Measurements from ENCODE around the gene DNAH14. TPM values are rescaled to one million over a fixed set of nuclear protein-coding genes. Genes with fewer than 3 reads are reported as not detected.
"Not testable (repeated sequence)": the region's sequence is repeated elsewhere in the genome, so short reads cannot be mapped to it uniquely, and the experiment has no call there.

DNAH14 gene
- total and polyA plus RNA-seq, 2 of the 13 experiments (the other 11 are each of a cell fraction or from before 2014, with no cell fraction given): 4.5 to 27.5 TPM

DNA sequence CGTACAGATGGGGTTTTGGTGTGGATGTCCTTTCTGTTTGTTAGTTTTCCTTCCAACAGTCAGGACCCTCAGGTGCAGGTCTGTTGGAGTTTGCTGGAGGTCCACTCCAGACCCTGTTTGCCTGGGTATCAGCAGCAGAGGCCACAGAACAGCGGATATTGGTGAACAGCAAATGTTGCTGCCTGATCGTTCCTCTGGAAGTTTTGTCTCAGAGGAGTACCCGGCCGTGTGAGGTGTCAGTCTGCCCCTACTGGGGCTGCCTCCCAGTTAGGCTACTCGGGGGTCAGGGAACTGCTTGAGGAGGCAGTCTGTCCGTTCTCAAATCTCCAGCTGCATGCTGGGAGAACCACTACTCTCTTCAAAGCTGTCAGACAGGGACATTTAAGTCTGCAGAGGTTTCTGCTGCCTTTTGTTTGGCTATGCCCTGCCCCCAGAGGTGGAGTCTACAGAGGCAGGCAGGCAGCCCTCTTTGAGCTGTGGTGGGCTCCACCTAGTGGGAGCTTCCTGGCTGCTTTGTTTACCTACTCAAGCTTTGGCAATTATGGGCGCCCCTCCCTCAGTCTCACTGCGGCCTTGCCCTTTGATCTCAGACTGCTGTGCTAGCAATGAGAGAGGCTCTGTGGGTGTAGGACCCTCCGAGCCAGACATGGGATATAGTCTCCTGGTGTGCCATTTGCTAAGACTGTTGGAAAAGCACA, 16.3 kb downstream of the DNAH14 start (continued):
- TF ChIP-seq ZNF816 (CRISPR knock-in tag; IDR thresholded peaks at IDR 0.05; ENCODE audit: borderline replicate concordance): peak; percentile 39; the same call in 1 of the 2 replicates
- TF ChIP-seq HMG20A (CRISPR knock-in tag; IDR thresholded peaks at IDR 0.05; ENCODE audit: borderline replicate concordance): peak; percentile 45; the same call in 1 of the 2 replicates
- peak; percentile 33; the same call in 1 of the 2 replicates for TF ChIP-seq TGIF2 (CRISPR knock-in tag; IDR thresholded peaks at IDR 0.05)
- not testable (repeated sequence) for TF ChIP-seq FOXP1 (IDR thresholded peaks at IDR 0.05); EP300 (CRISPR knock-in tag; IDR thresholded peaks at IDR 0.05; ENCODE audit: borderline replicate concordance)
- TF ChIP-seq FOXP1 (CRISPR knock-in tag; IDR thresholded peaks at IDR 0.05): peak; percentile 80
- 0 out of 2 replicates have a peak, but pooled peaks have one; percentile 46 for TF ChIP-seq YEATS4 (CRISPR knock-in tag; IDR thresholded peaks at IDR 0.05; ENCODE audit: borderline replicate concordance)
- 0 out of 2 replicates have a peak, but pooled peaks have one; percentile 32 for TF ChIP-seq SPEN (CRISPR knock-in tag; IDR thresholded peaks at IDR 0.05; ENCODE audit: low read depth)
- TF ChIP-seq ELF1 (CRISPR knock-in tag; IDR thresholded peaks at IDR 0.05): peak; percentile 50; the same call in 1 of the 2 replicates
- TF ChIP-seq, protein P1, sequence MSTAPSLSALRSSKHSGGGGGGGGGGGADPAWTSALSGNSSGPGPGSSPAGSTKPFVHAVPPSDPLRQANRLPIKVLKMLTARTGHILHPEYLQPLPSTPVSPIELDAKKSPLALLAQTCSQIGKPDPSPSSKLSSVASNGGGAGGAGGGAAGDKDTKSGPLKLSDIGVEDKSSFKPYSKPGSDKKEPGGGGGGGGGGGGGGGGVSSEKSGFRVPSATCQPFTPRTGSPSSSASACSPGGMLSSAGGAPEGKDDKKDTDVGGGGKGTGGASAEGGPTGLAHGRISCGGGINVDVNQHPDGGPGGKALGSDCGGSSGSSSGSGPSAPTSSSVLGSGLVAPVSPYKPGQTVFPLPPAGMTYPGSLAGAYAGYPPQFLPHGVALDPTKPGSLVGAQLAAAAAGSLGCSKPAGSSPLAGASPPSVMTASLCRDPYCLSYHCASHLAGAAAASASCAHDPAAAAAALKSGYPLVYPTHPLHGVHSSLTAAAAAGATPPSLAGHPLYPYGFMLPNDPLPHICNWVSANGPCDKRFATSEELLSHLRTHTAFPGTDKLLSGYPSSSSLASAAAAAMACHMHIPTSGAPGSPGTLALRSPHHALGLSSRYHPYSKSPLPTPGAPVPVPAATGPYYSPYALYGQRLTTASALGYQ (CRISPR knock-in tag; IDR thresholded peaks at IDR 0.05): peak; percentile 44; the same call in 1 of the 2 replicates
- TF ChIP-seq, protein P2, sequence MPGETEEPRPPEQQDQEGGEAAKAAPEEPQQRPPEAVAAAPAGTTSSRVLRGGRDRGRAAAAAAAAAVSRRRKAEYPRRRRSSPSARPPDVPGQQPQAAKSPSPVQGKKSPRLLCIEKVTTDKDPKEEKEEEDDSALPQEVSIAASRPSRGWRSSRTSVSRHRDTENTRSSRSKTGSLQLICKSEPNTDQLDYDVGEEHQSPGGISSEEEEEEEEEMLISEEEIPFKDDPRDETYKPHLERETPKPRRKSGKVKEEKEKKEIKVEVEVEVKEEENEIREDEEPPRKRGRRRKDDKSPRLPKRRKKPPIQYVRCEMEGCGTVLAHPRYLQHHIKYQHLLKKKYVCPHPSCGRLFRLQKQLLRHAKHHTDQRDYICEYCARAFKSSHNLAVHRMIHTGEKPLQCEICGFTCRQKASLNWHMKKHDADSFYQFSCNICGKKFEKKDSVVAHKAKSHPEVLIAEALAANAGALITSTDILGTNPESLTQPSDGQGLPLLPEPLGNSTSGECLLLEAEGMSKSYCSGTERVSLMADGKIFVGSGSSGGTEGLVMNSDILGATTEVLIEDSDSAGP (CRISPR knock-in tag; IDR thresholded peaks at IDR 0.05; ENCODE audit: borderline replicate concordance): peak; percentile 53; the same call in 1 of the 2 replicates
- TF ChIP-seq KMT2B (CRISPR knock-in tag; IDR thresholded peaks at IDR 0.05): peak; percentile 49; the same call in 1 of the 2 replicates
- TF ChIP-seq, protein P3, sequence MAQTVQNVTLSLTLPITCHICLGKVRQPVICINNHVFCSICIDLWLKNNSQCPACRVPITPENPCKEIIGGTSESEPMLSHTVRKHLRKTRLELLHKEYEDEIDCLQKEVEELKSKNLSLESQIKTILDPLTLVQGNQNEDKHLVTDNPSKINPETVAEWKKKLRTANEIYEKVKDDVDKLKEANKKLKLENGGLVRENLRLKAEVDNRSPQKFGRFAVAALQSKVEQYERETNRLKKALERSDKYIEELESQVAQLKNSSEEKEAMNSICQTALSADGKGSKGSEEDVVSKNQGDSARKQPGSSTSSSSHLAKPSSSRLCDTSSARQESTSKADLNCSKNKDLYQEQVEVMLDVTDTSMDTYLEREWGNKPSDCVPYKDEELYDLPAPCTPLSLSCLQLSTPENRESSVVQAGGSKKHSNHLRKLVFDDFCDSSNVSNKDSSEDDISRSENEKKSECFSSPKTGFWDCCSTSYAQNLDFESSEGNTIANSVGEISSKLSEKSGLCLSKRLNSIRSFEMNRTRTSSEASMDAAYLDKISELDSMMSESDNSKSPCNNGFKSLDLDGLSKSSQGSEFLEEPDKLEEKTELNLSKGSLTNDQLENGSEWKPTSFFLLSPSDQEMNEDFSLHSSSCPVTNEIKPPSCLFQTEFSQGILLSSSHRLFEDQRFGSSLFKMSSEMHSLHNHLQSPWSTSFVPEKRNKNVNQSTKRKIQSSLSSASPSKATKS (CRISPR knock-in tag; IDR thresholded peaks at IDR 0.05): 0 out of 2 replicates have a peak, but pooled peaks have one; percentile 36
- peak; percentile 97 for TF ChIP-seq ZBTB7A (CRISPR knock-in tag; IDR thresholded peaks at IDR 0.05)
- peak; percentile 72; the same call in 1 of the 2 replicates for TF ChIP-seq SMYD3 (CRISPR knock-in tag; IDR thresholded peaks at IDR 0.05)
- peak; percentile 76; the same call in 1 of the 2 replicates for TF ChIP-seq ZNF747 (CRISPR knock-in tag; IDR thresholded peaks at IDR 0.05; ENCODE audit: borderline replicate concordance)
- TF ChIP-seq, protein P4, sequence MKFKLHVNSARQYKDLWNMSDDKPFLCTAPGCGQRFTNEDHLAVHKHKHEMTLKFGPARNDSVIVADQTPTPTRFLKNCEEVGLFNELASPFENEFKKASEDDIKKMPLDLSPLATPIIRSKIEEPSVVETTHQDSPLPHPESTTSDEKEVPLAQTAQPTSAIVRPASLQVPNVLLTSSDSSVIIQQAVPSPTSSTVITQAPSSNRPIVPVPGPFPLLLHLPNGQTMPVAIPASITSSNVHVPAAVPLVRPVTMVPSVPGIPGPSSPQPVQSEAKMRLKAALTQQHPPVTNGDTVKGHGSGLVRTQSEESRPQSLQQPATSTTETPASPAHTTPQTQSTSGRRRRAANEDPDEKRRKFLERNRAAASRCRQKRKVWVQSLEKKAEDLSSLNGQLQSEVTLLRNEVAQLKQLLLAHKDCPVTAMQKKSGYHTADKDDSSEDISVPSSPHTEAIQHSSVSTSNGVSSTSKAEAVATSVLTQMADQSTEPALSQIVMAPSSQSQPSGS (CRISPR knock-in tag; IDR thresholded peaks at IDR 0.05): peak; percentile 65; the same call in 1 of the 2 replicates
- peak; percentile 46; the same call in 1 of the 2 replicates for TF ChIP-seq NR2C2 (CRISPR knock-in tag; IDR thresholded peaks at IDR 0.05; ENCODE audit: borderline replicate concordance)
- peak in 1 of 2 experiments; percentile 39; a peak in 1 of 4 replicates for TF ChIP-seq EP300 (IDR thresholded peaks at IDR 0.05; ENCODE audit: low read depth in 2 of 2, low read length in 2 of 2)
- peak; percentile 91 for TF ChIP-seq ZNF878 (CRISPR knock-in tag; IDR thresholded peaks at IDR 0.05)
- TF ChIP-seq ZNF788 (CRISPR knock-in tag; IDR thresholded peaks at IDR 0.05; ENCODE audit: borderline replicate concordance): peak; percentile 88; the same call in 1 of the 2 replicates
- peak; percentile 66; the same call in 1 of the 2 replicates for TF ChIP-seq ZNF670 (CRISPR knock-in tag; IDR thresholded peaks at IDR 0.05; ENCODE audit: borderline replicate concordance)
